Upper lobe of right lung (tissue), 1 donor: ENCODE measurements around the gene XYLT2. TPM values are rescaled to one million over a fixed set of nuclear protein-coding genes. Genes with fewer than 3 reads are reported as not detected.
A peak's percentile ranks its signal among the peaks of the same experiment; 100 is the strongest.

ENCODE experiments used
- ATAC-seq: fragments of 200-7000 bp; cut with Tn5 transposase; one replicate; pipeline ENCODE4 v1.9.1; 2020; ENCODE audit warnings: mild to moderate bottlenecking, moderate library complexity
- DNase-seq: peaks from one replicate; pipeline ENCODE4 v3.0.0-alpha.2; 2020
- H3K27ac ChIP-seq: fragments of 200-600 bp; one replicate; pipeline ENCODE4 v1.8.0; 2022
- H3K27me3 ChIP-seq: fragments of 200-600 bp; one replicate; pipeline ENCODE4 v1.8.0; 2022; ENCODE audit warnings: mild to moderate bottlenecking
- H3K36me3 ChIP-seq: fragments of 200-600 bp; one replicate; pipeline ENCODE4 v1.8.0; 2022
- H3K4me1 ChIP-seq: fragments of 200-600 bp; one replicate; pipeline ENCODE4 v1.8.0; 2022
- H3K4me3 ChIP-seq: fragments of 200-600 bp; one replicate; pipeline ENCODE4 v1.8.0; 2022; ENCODE audit warnings: mild to moderate bottlenecking
- H3K9me3 ChIP-seq: fragments of 200-600 bp; one replicate; pipeline ENCODE4 v1.8.0; 2022
- intact Hi-C: fragments of 100-400 bp; cut with DNase I; formaldehyde crosslinking; loops from one replicate; pipeline ENCODE4 v1.11.0; 2022
- total RNA-seq: library from RNA; stranded (reverse); fragmentation: NEBNext Ultra II Directional; extraction: Animal tissue kit (Norgen Biotek cat#: 25700); gene quantifications from one replicate; pipeline ENCODE4 v1.2.1, GENCODE V29; 2021
- TF ChIP-seq, protein P1 (sequence below): fragments of 200-600 bp; IDR thresholded peaks from one replicate; pipeline ENCODE4 v1.8.0; 2022; ENCODE audit warnings: antibody characterized with exemption
- donor health status: DM: no; HTN: yes; CAD: no; lungs with severe emphysema.

The XYLT2 gene
- total RNA-seq, 1 donor from 2014 or later, result 20.3 TPM

DNA sequence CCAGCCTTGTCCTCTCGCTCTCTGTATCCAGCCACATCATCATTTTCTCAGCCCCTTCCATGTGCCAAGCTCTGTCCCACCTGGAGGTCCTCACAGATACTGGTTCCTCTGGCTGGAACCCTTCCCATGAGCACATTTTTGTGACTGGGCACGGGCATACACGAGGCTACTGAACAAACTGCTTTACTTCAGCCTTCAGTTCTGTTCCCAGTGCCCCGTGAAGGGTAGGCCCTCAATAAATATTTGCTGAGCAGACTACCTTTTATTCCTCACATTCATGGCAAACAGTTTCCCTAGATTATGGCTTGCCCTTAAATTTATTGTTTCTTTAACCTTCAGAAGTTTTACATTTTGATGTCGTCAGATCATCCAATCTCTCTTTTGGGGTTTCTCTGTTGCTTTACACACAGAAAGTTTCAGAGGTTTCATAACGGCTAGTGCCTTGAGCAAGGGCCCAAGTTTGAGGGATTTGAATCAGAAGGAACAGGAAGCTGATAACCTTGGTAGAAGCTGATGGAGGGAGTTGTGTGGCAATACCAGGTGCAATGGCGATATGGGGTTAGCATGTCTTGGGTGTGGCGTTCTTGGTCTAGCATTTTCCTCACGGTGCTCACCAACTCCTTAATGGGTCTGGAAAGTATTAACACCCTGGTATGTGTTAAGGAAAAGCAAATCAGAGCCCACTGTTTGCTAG, 43.9 kb upstream of the XYLT2 start:
- no peak overlapping the region for H3K27ac ChIP-seq
- no peak for DNase-seq
- no peak for ATAC-seq
- no peaks in the 10 kb centered on the region for H3K27me3 ChIP-seq
- TF ChIP-seq, protein P1, sequence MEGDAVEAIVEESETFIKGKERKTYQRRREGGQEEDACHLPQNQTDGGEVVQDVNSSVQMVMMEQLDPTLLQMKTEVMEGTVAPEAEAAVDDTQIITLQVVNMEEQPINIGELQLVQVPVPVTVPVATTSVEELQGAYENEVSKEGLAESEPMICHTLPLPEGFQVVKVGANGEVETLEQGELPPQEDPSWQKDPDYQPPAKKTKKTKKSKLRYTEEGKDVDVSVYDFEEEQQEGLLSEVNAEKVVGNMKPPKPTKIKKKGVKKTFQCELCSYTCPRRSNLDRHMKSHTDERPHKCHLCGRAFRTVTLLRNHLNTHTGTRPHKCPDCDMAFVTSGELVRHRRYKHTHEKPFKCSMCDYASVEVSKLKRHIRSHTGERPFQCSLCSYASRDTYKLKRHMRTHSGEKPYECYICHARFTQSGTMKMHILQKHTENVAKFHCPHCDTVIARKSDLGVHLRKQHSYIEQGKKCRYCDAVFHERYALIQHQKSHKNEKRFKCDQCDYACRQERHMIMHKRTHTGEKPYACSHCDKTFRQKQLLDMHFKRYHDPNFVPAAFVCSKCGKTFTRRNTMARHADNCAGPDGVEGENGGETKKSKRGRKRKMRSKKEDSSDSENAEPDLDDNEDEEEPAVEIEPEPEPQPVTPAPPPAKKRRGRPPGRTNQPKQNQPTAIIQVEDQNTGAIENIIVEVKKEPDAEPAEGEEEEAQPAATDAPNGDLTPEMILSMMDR, result no peak
- H3K9me3 ChIP-seq, result no peaks in the 10 kb centered on the region
- intact Hi-C loops, result no loop called here
- no peak overlapping the region for H3K4me3 ChIP-seq
- peaks cover 6% of the 10 kb centered on the region for H3K4me1 ChIP-seq
- no peaks in the 10 kb centered on the region for H3K36me3 ChIP-seq

DNA sequence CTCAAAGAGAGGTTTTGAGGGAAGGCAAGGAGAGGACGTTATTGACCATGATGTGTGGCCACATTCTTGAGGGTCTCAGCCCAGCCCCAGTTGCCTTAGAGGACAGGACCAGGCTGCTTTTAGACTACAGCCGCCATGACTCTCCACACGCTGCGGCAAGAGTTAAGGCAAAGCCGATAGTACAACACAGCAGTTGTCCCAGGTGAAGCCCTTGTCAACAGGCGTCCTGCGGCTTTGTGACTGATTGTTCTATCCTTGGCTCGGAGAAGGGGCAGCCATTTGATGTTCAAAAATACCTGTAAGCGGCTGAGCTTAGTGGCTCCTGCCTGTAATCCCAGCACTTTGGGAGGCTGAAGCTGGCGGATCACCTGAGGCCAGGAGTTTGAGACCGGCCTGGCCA, 42.9 kb upstream of the XYLT2 start:
- H3K9me3 ChIP-seq, result no peaks in the 10 kb centered on the region
- intact Hi-C loops, result no loop called here
- TF ChIP-seq, protein P1, result no peak
- DNase-seq, result no peak
- H3K27ac ChIP-seq, result no peak overlapping the region
- H3K4me1 ChIP-seq, result peaks cover 6% of the 10 kb centered on the region
- no peak for ATAC-seq
- H3K36me3 ChIP-seq, result no peaks in the 10 kb centered on the region
- no peaks in the 10 kb centered on the region for H3K27me3 ChIP-seq
- H3K4me3 ChIP-seq, result no peak overlapping the region

DNA sequence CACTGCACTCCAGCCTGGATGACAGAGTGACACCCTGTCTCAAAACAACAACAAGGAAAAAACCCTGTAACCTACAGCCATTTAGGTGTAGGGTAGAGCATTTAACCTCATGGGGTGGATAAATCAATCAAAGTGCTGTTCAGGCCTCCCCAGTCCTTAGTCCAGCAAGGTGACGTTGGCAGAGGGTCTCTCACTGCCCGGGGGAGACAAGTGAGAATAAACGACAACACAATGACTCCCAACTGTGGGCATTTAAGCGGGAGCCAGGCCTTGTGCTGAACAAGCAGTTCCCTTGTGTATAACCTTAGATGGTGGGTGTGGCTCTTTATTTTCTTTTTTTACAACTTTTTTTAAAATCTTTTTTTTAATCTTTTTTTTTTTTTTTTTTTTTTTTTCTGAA, 42.3 kb upstream of the XYLT2 start:
- Histone ChIP-seq H3K4me3 (no peak overlapping the region), H3K27me3 (no peaks in the 10 kb centered on the region), H3K36me3 (no peaks in the 10 kb centered on the region), H3K27ac (no peak overlapping the region), H3K4me1 (peaks cover 6% of the 10 kb centered on the region), H3K9me3 (no peaks in the 10 kb centered on the region)
- TF ChIP-seq, protein P1, result no peak
- ATAC-seq (no peak), DNase-seq (no peak)
- intact Hi-C loops, result no loop called here

DNA sequence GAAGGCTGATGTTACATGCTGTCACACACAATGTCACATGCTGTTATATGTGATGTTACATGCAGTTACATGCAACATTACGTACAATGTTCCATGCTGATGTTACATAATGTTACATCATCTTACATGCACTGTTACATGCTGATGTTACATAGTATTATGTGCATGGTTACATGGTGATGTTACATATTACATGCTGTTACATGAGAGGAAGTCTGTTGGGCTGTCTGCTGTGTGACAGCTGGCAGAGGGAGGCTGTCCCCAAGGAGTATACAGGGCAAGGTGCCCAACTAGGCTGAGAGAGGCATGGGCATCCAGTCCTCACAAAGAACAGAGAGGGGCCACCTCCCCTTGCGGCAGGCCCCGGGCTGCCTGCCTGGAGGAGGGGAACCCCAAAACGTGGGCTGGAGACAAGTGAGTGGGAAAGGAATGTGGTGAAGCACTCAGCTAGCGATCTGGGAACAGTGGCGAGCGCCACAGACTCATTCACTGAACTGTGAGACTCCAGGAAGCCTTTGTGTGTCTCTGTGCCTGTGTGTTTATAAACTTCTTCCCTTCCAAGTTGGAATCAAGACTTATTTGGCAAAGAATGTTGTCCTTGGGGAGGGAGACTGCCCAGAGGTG, 41.0 kb upstream of the XYLT2 start:
- Histone ChIP-seq H3K36me3 (no peaks in the 10 kb centered on the region), H3K4me1 (peaks cover 6% of the 10 kb centered on the region), H3K27me3 (no peaks in the 10 kb centered on the region), H3K9me3 (no peaks in the 10 kb centered on the region), H3K4me3 (no peak overlapping the region), H3K27ac (no peak overlapping the region)
- intact Hi-C loops, result no loop called here
- TF ChIP-seq, protein P1, result no peak
- ATAC-seq (peak; percentile 45), DNase-seq (no peak)

DNA sequence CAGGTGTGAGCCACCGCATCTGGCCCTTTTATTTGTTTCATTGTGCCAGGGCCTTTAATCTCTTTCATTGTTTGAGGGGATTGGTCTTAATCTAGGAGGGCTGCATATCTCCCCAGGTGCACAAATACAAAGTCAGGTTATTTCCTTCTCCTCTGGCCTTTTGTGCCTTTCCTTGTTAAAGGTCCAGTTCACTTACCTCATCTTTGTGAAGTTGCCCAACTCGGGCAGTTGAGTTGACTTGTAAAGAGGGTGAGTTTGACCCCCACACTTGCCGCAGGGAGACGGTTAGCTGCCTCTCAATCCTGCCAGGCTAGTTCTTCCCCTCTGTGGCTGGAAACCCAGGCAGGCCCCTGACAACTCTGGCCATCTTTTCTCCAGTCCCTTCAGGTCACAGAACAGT, 38.3 kb upstream of the XYLT2 start:
- no peak overlapping the region for H3K4me3 ChIP-seq
- no peaks in the 10 kb centered on the region for H3K9me3 ChIP-seq
- DNase-seq, result no peak
- intact Hi-C loops, result no loop called here
- ATAC-seq, result no peak
- no peak overlapping the region for H3K27ac ChIP-seq
- TF ChIP-seq, protein P1, result no peak
- no peaks in the 10 kb centered on the region for H3K27me3 ChIP-seq
- H3K4me1 ChIP-seq, result peaks cover 6% of the 10 kb centered on the region
- no peaks in the 10 kb centered on the region for H3K36me3 ChIP-seq
